Suprapubic skin (tissue), 4 donors: Measurements from ENCODE around the gene GNA12. TPM values are rescaled to one million over a fixed set of nuclear protein-coding genes. Genes with fewer than 3 reads are reported as not detected.

Experiments
- DNase-seq, 2 donors: peaks; one replicate each; pipeline ENCODE4 v3.0.0-alpha.2; 2019; ENCODE audit warnings: low spot score in 2 of 2
- H3K27ac ChIP-seq: fragments of 200-600 bp; sonication (generic); one replicate; pipeline ENCODE4 v1.5.1; 2019
- H3K27me3 ChIP-seq: fragments of 200-600 bp; sonication (generic); one replicate; pipeline ENCODE4 v1.5.1; 2019
- H3K36me3 ChIP-seq: fragments of 200-600 bp; sonication (generic); one replicate; pipeline ENCODE4 v1.5.1; 2019
- H3K4me1 ChIP-seq: fragments of 200-600 bp; sonication (generic); one replicate; pipeline ENCODE4 v1.5.1; 2019
- H3K4me3 ChIP-seq: fragments of 200-600 bp; sonication (generic); one replicate; pipeline ENCODE4 v1.5.1; 2019; ENCODE audit warnings: mild to moderate bottlenecking
- H3K9me3 ChIP-seq: fragments of 200-600 bp; sonication (generic); one replicate; pipeline ENCODE4 v1.5.1; 2019
- CTCF ChIP-seq, 2 donors: fragments of 200-600 bp in 1 of 2; fragments of 450-650 bp in 1 of 2; sonication (generic) in 1 of 2; IDR thresholded peaks; one replicate each; pipeline ENCODE4 v1.5.1; 2016 to 2019; ENCODE audit warnings: antibody characterized with exemption in 2 of 2, mild to moderate bottlenecking in 1 of 2, moderate library complexity in 1 of 2
- EP300 ChIP-seq: sonication (generic); formaldehyde crosslinking; IDR thresholded peaks from one replicate; pipeline ENCODE4 v1.6.1; 2017; ENCODE audit warnings: antibody characterized with exemption
- POLR2A ChIP-seq, 2 donors: fragments of 450-650 bp; IDR thresholded peaks; one replicate each; pipeline ENCODE4 v1.6.1; 2017; ENCODE audit warnings: antibody characterized with exemption in 2 of 2, mild to moderate bottlenecking in 2 of 2, moderate library complexity in 2 of 2
- POLR2AphosphoS5 ChIP-seq, 3 donors: sonication (generic); formaldehyde crosslinking; IDR thresholded peaks; one replicate each; pipeline ENCODE4 v1.6.1; 2017; ENCODE audit warnings: antibody characterized with exemption in 3 of 3
- whole genome bisulfite sequencing: methylation state at CpG from one replicate; pipeline ENCODE4 v1.1.5; 2018; 5-methylcytosine and 5-hydroxymethylcytosine counted together
- total RNA-seq, 4 donors: library from RNA; depleted of rRNA; stranded (reverse); fragments of >200 nt; gene quantifications; one replicate each; pipeline ENCODE4 v1.1.0, GENCODE V29; 2016

The GNA12 gene
- total RNA-seq, 4 donors from 2014 or later = 9.7 to 15.0 (median 13.3) TPM

- H3K4me3 ChIP-seq = no peak overlapping the region
- DNase-seq = no peak
- 81% methylated on average over 18 of the region's 18 CpGs for WGBS
- H3K27ac ChIP-seq = peak overlapping the region; percentile 83
- H3K9me3 ChIP-seq = no peaks in the 10 kb centered on the region
- no peaks in the 10 kb centered on the region for H3K36me3 ChIP-seq
- peaks cover 75% of the 10 kb centered on the region for H3K4me1 ChIP-seq
- TF ChIP-seq CTCF (IDR thresholded peaks at IDR 0.05) = no peak
- no peak for TF ChIP-seq POLR2A (IDR thresholded peaks at IDR 0.05)
- no peak for TF ChIP-seq EP300
- no peak for TF ChIP-seq POLR2AphosphoS5 (IDR thresholded peaks at IDR 0.05)
- H3K27me3 ChIP-seq = no peaks in the 10 kb centered on the region
These were observed 85.2 kb downstream of the GNA12 start for GRCh38 chr7:2758673-2759616.

- TF ChIP-seq EP300 (no peak), POLR2AphosphoS5 (IDR thresholded peaks at IDR 0.05) (peak; percentile 8 to 54 (median 38))
- peak overlapping the region; percentile 14 for H3K4me3 ChIP-seq
- WGBS = 24% methylated on average over 12 of the region's 12 CpGs
- H3K27ac ChIP-seq = peak overlapping the region; percentile 83
- no peaks in the 10 kb centered on the region for H3K9me3 ChIP-seq
- no peaks in the 10 kb centered on the region for H3K36me3 ChIP-seq
- no peak for DNase-seq
- H3K27me3 ChIP-seq = no peaks in the 10 kb centered on the region
- peaks cover 68% of the 10 kb centered on the region for H3K4me1 ChIP-seq
These were observed 86.0 kb downstream of the GNA12 start for GRCh38 chr7:2757904-2758672.

GRCh38 chr7:2757361-2757903 is 86.7 kb downstream of the GNA12 start:
- DNase-seq = no peak
- peak overlapping the region; percentile 83 for H3K27ac ChIP-seq
- WGBS = 17% methylated on average over 11 of the region's 11 CpGs
- H3K27me3 ChIP-seq = no peaks in the 10 kb centered on the region
- no peaks in the 10 kb centered on the region for H3K36me3 ChIP-seq
- H3K4me1 ChIP-seq = peaks cover 61% of the 10 kb centered on the region
- no peaks in the 10 kb centered on the region for H3K9me3 ChIP-seq
- TF ChIP-seq POLR2A (IDR thresholded peaks at IDR 0.05) (no peak), POLR2AphosphoS5 (IDR thresholded peaks at IDR 0.05) (no peak), CTCF (IDR thresholded peaks at IDR 0.05) (no peak), EP300 (no peak)
- H3K4me3 ChIP-seq = peak overlapping the region; percentile 14

GRCh38 chr7:2755531-2755930 is 88.6 kb downstream of the GNA12 start:
- Histone ChIP-seq H3K9me3 (no peaks in the 10 kb centered on the region), H3K27ac (no peak overlapping the region), H3K36me3 (no peaks in the 10 kb centered on the region), H3K4me1 (peaks cover 43% of the 10 kb centered on the region), H3K27me3 (no peaks in the 10 kb centered on the region), H3K4me3 (no peak overlapping the region)
- no peak for DNase-seq
- TF ChIP-seq POLR2A (IDR thresholded peaks at IDR 0.05) = no peak
- no peak for TF ChIP-seq EP300

- 97% methylated on average over 10 of the region's 10 CpGs for WGBS
- Histone ChIP-seq H3K4me1 (peaks cover 37% of the 10 kb centered on the region), H3K9me3 (no peaks in the 10 kb centered on the region), H3K4me3 (no peak overlapping the region), H3K36me3 (no peaks in the 10 kb centered on the region), H3K27me3 (no peaks in the 10 kb centered on the region), H3K27ac (no peak overlapping the region)
- DNase-seq = no peak
- no peak for TF ChIP-seq POLR2A (IDR thresholded peaks at IDR 0.05)
- TF ChIP-seq CTCF (IDR thresholded peaks at IDR 0.05) = no peak
- TF ChIP-seq POLR2AphosphoS5 (IDR thresholded peaks at IDR 0.05) = no peak
- no peak for TF ChIP-seq EP300
These were observed 89.2 kb downstream of the GNA12 start for GRCh38 chr7:2754912-2755311.

- 84% methylated on average over 5 of the region's 5 CpGs for WGBS
These were observed 90.0 kb downstream of the GNA12 start for GRCh38 chr7:2754086-2754485.

More at GRCh38 chr7:2754086-2754485, 90.0 kb downstream of the GNA12 start:
- Histone ChIP-seq H3K27me3 (no peaks in the 10 kb centered on the region), H3K36me3 (no peaks in the 10 kb centered on the region), H3K4me3 (no peak overlapping the region), H3K4me1 (peaks cover 29% of the 10 kb centered on the region), H3K27ac (no peak overlapping the region), H3K9me3 (no peaks in the 10 kb centered on the region)
- DNase-seq = no peak
- TF ChIP-seq EP300 (no peak), CTCF (IDR thresholded peaks at IDR 0.05) (no peak), POLR2A (IDR thresholded peaks at IDR 0.05) (no peak), POLR2AphosphoS5 (IDR thresholded peaks at IDR 0.05) (no peak)
